Measurements from ENCODE around the gene DNAJC18.

- TF ChIP-seq POLR2A (IDR thresholded peaks at IDR 0.05; ENCODE audit: low read depth) (no peak), CTCF (IDR thresholded peaks at IDR 0.05) (no peak), EP300 (IDR thresholded peaks at IDR 0.05) (no peak), POLR2AphosphoS5 (IDR thresholded peaks at IDR 0.05) (no peak)
Observed at GRCh38 chr5:139413153-139413552, 26.2 kb downstream of the DNAJC18 start.

All from esophagus muscularis mucosa (tissue), 4 donors.